Transverse colon (tissue), 4 donors: Measurements from ENCODE around the gene MRFAP1. TPM values are rescaled to one million over a fixed set of nuclear protein-coding genes. Genes with fewer than 3 reads are reported as not detected.

Experiments used
- DNase-seq: peaks from one replicate; pipeline ENCODE4 v3.0.0-alpha.2; 2019
- H3K27ac ChIP-seq, 4 donors: fragments of 200-600 bp; sonication (generic); 2 replicates each; pipeline ENCODE4 v1.5.1; 2016 to 2018; ENCODE audit warnings: inconsistent platforms in 4 of 4
- H3K27me3 ChIP-seq: fragments of 200-600 bp; sonication (generic); 2 replicates; pipeline ENCODE4 v1.5.1; 2017; ENCODE audit warnings: inconsistent platforms
- H3K36me3 ChIP-seq, 4 donors: fragments of 200-600 bp; sonication (generic); 2 replicates each; pipeline ENCODE4 v1.5.1; 2017 to 2019; ENCODE audit warnings: inconsistent platforms in 4 of 4
- H3K4me1 ChIP-seq, 4 donors: fragments of 200-600 bp; sonication (generic); 2 replicates each; pipeline ENCODE4 v1.5.1; 2017 to 2020; ENCODE audit warnings: inconsistent platforms in 4 of 4
- H3K4me3 ChIP-seq, 4 donors: fragments of 200-600 bp; sonication (generic); 1 replicate in 1 of 4; 2 replicates in 3 of 4; pipeline versions ENCODE4 v1.5.1 to v1.6.1; 2017 to 2019; ENCODE audit warnings: inconsistent platforms in 4 of 4
- H3K9me3 ChIP-seq, 2 donors: fragments of 200-600 bp; sonication (generic); 2 replicates each; pipeline ENCODE4 v1.5.1; 2017 to 2019; ENCODE audit warnings: inconsistent platforms in 2 of 2
- CTCF ChIP-seq, 5 experiments: fragments of 200-600 bp in 3 of 5; fragments of 450-650 bp in 2 of 5; sonication (generic) in 3 of 5; IDR thresholded peaks; 1 replicate in 2 of 5; 2 replicates in 3 of 5; pipeline ENCODE4 v1.5.1; 2016 to 2017; ENCODE audit warnings: antibody characterized with exemption in 5 of 5, inconsistent platforms in 3 of 5, mild to moderate bottlenecking in 2 of 5, moderate library complexity in 1 of 5
- EP300 ChIP-seq: sonication (generic); formaldehyde crosslinking; IDR thresholded peaks from one replicate; pipeline ENCODE4 v1.6.1; 2017; ENCODE audit warnings: antibody characterized with exemption, low read depth
- POLR2A ChIP-seq: fragments of 450-650 bp; IDR thresholded peaks from one replicate; pipeline ENCODE4 v1.6.1; 2016; ENCODE audit warnings: antibody characterized with exemption, mild to moderate bottlenecking, moderate library complexity
- POLR2AphosphoS5 ChIP-seq, 3 donors: sonication (generic); formaldehyde crosslinking; IDR thresholded peaks; one replicate each; pipeline ENCODE4 v1.6.1; 2016; ENCODE audit warnings: antibody characterized with exemption in 3 of 3
- WGBS, 2 donors: methylation state at CpG; one replicate each; pipeline ENCODE4 v1.1.5; 2018; ENCODE audit warnings: low coverage in 1 of 2; 5-methylcytosine and 5-hydroxymethylcytosine counted together
- in situ Hi-C, 4 donors: fragments of 200-750 bp; cut with MboI; loops; one replicate each; pipeline versions ENCODE4 v1.15.0 to v1.15.1; 2017; ENCODE audit warnings: low sequenced_read_pairs in 3 of 4, low pct_ligation_motif_present in 1 of 4, low pct_unique_long_range_greater_than_20kb in 1 of 4
- intact Hi-C: fragments of 100-400 bp; cut with DNase I; formaldehyde crosslinking; loops from one replicate; pipeline ENCODE4 v1.15.1; 2023; ENCODE audit warnings: low total_unique reads
- total RNA-seq, 4 donors: library from RNA; depleted of rRNA; stranded (reverse); fragments of >200 nt; gene quantifications; one replicate each; pipeline ENCODE4 v1.1.0, GENCODE V29; 2016

Gene MRFAP1
- total RNA-seq, 4 donors from 2014 or later = 96.3 to 229 (median 125) TPM

GRCh38 chr4:6612961-6613675, 27.4 kb upstream of the MRFAP1 start:
- intact Hi-C loops = no loop called here
- Histone ChIP-seq H3K4me3 (no peak overlapping the region), H3K9me3 (no peaks in the 10 kb centered on the region), H3K36me3 (peaks cover 0 to 26% (median 4%) of the 10 kb centered on the region in 4 donors), H3K4me1 (no peaks in the 10 kb centered on the region), H3K27ac (no peak overlapping the region), H3K27me3 (no peaks in the 10 kb centered on the region)
- 97 to 100% methylated on average over 3 of the region's 3 CpGs for WGBS, 2 donors
- in situ Hi-C loops = no loop called here
- no peak for DNase-seq
- TF ChIP-seq POLR2AphosphoS5 (IDR thresholded peaks at IDR 0.05) (no peak), CTCF (IDR thresholded peaks at IDR 0.05) (no peak), POLR2A (no peak), EP300 (no peak)

- Histone ChIP-seq H3K4me3 (no peak overlapping the region), H3K4me1 (no peaks in the 10 kb centered on the region), H3K9me3 (no peaks in the 10 kb centered on the region), H3K27ac (no peak overlapping the region), H3K36me3 (peaks cover 0 to 26% (median 4%) of the 10 kb centered on the region in 4 donors), H3K27me3 (no peaks in the 10 kb centered on the region)
- 83 to 88% methylated on average over 5 to 17 of the region's 17 CpGs for WGBS, 2 donors
- DNase-seq = no peak
- in situ Hi-C loops = no loop called here
- intact Hi-C loops = no loop called here
- no peak for TF ChIP-seq EP300
Measured at GRCh38 chr4:6613676-6614651, 26.5 kb upstream of the MRFAP1 start.

GRCh38 chr4:6614701-6615230, 25.7 kb upstream of the MRFAP1 start:
- TF ChIP-seq CTCF (IDR thresholded peaks at IDR 0.05) (no peak), EP300 (no peak), POLR2A (no peak)
- H3K27ac ChIP-seq = no peak overlapping the region
- H3K36me3 ChIP-seq = peaks cover 0 to 26% (median 4%) of the 10 kb centered on the region in 4 donors
- intact Hi-C loops (no loop called here), in situ Hi-C loops (no loop called here)
- no peaks in the 10 kb centered on the region for H3K27me3 ChIP-seq
- no peak overlapping the region for H3K4me3 ChIP-seq
- no peaks in the 10 kb centered on the region for H3K9me3 ChIP-seq
- no peaks in the 10 kb centered on the region for H3K4me1 ChIP-seq
- 79 to 86% methylated on average over 5 to 11 of the region's 11 CpGs for WGBS, 2 donors
- DNase-seq = no peak

GRCh38 chr4:6616087-6616995, 24.1 kb upstream of the MRFAP1 start:
- no peaks in the 10 kb centered on the region for H3K27me3 ChIP-seq
- intact Hi-C loops = no loop called here
- peaks cover 0 to 14% (median 4%) of the 10 kb centered on the region in 4 donors for H3K36me3 ChIP-seq
- no peak for TF ChIP-seq POLR2A
- no peak for TF ChIP-seq POLR2AphosphoS5 (IDR thresholded peaks at IDR 0.05)
- no peak for TF ChIP-seq EP300
- TF ChIP-seq CTCF (IDR thresholded peaks at IDR 0.05) = no peak
- no peaks in the 10 kb centered on the region for H3K4me1 ChIP-seq
- H3K4me3 ChIP-seq = no peak overlapping the region
- no peak for DNase-seq
- WGBS, 2 donors = 98 to 100% methylated on average over 2 to 18 of the region's 18 CpGs
- H3K27ac ChIP-seq = no peak overlapping the region
- in situ Hi-C loops = no loop called here
- H3K9me3 ChIP-seq = no peaks in the 10 kb centered on the region
